HEK293T (cell line): ENCODE results near the gene SKAP2.

ENCODE experiments used
- CTCF ChIA-PET: fragments of 350-600 bp; formaldehyde crosslinking; extraction: SDS; loops from one replicate; lab custom pipeline; 2021; ENCODE audit warnings: antibody characterized with exemption, inconsistent platforms; lab: Yijun Ruan, JAX
- POLR2A ChIA-PET: fragments of 350-600 bp; formaldehyde crosslinking; extraction: SDS; loops from one replicate; lab custom pipeline; 2020; ENCODE audit warnings: antibody characterized with exemption, inconsistent platforms; lab: Yijun Ruan, JAX
- DNase-seq: peaks from one replicate; pipeline ENCODE4 v3.0.0; 2012; ENCODE audit warnings: mixed read lengths; ENCODE audit errors: extremely low spot score
- ARNT ChIP-seq: fragments of 450-650 bp; IDR thresholded peaks from 2 replicates; pipeline ENCODE4 v1.6.1; 2017; ENCODE audit warnings: mild to moderate bottlenecking
- BHLHE40 ChIP-seq: fragments of 450-650 bp; IDR thresholded peaks from 2 replicates; pipeline ENCODE4 v1.6.1; 2016; ENCODE audit warnings: mild to moderate bottlenecking, moderate library complexity, borderline replicate concordance
- CTBP1 ChIP-seq: fragments of 450-650 bp; IDR thresholded peaks from 2 replicates; pipeline ENCODE4 v1.6.1; 2016; ENCODE audit warnings: borderline replicate concordance
- ELF4 ChIP-seq: fragments of 450-650 bp; IDR thresholded peaks from 2 replicates; pipeline ENCODE4 v1.6.1; 2017; ENCODE audit warnings: antibody characterized with exemption
- FOXA1 ChIP-seq: fragments of 450-650 bp; IDR thresholded peaks from 2 replicates; pipeline ENCODE4 v1.6.1; 2016; ENCODE audit warnings: mild to moderate bottlenecking
- FOXK2 ChIP-seq: fragments of 450-650 bp; IDR thresholded peaks from 2 replicates; pipeline ENCODE4 v1.6.1; 2016; ENCODE audit warnings: mild to moderate bottlenecking
- FOXM1 ChIP-seq: fragments of 450-650 bp; IDR thresholded peaks from 2 replicates; pipeline ENCODE4 v1.6.1; 2017; ENCODE audit warnings: mild to moderate bottlenecking, borderline replicate concordance
- HDGF ChIP-seq: fragments of 450-650 bp; IDR thresholded peaks from 2 replicates; pipeline ENCODE4 v1.6.1; 2017; ENCODE audit warnings: antibody characterized with exemption, borderline replicate concordance
- L3MBTL2 ChIP-seq: fragments of 450-650 bp; conservative IDR thresholded peaks from 2 replicates; pipeline ENCODE4 v1.6.1; 2016; ENCODE audit warnings: mild to moderate bottlenecking
- LEF1 ChIP-seq: fragments of 450-650 bp; IDR thresholded peaks from 2 replicates; pipeline ENCODE4 v1.6.1; 2017; ENCODE audit warnings: mild to moderate bottlenecking, borderline replicate concordance
- NFRKB ChIP-seq: fragments of 450-650 bp; IDR thresholded peaks from 2 replicates; pipeline ENCODE4 v1.6.1; 2016; ENCODE audit warnings: mild to moderate bottlenecking, moderate library complexity
- SP1 ChIP-seq: fragments of 450-650 bp; IDR thresholded peaks from 2 replicates; pipeline ENCODE4 v1.6.1; 2017
- SUZ12 ChIP-seq: fragments of 450-650 bp; IDR thresholded peaks from 2 replicates; pipeline ENCODE4 v1.6.1; 2016; ENCODE audit warnings: mild to moderate bottlenecking
- TARDBP ChIP-seq: fragments of 450-650 bp; IDR thresholded peaks from 2 replicates; pipeline ENCODE4 v1.6.1; 2016
- ZNF384 ChIP-seq: fragments of 450-650 bp; IDR thresholded peaks from 2 replicates; pipeline ENCODE4 v1.6.1; 2016
- TF ChIP-seq, protein P1 (sequence below): fragments of 450-650 bp; IDR thresholded peaks from 2 replicates; pipeline ENCODE4 v1.6.1; 2016

SKAP2 gene

DNA sequence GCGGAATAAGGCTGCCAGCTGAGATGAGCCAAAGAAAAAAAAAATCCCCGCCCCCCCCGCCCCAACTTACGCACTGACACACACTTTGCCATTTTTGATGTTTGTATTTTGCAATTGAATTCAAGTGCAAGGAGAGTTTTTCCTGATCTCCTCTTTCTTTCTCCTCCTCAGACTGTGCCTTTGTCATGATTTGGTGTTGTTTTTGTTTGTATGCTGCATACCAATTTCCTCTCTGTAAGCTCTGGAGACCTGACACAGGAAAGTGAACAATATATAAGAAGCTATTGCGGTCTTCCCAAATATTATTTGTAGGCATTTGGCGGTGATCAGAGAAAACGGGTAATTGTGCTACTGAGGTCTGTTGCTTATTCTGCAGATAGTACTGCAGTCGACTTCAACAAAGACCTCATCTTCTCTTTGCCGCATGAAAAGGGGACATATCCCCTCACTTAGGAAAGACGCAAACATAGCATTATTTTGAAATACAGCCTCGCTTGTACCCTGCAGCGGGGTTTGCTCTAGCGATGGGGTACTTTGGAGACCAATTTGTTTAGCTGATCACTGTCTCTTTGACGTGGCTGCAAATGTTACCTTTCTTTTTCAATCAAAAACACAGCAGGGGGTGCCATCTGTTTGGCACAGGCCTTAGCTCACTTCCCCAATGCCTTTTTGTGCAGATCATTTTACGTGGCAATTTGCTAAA is 206.6 kb downstream of the SKAP2 start:
- no peak for TF ChIP-seq LEF1
- TF ChIP-seq ARNT, result no peak
- no peak for TF ChIP-seq HDGF
- TF ChIP-seq FOXA1, result no peak
- no peak for TF ChIP-seq ZNF384
- TF ChIP-seq TARDBP, result no peak
- no peak for TF ChIP-seq FOXK2
- TF ChIP-seq ELF4, result no peak
- TF ChIP-seq NFRKB, result no peak
- TF ChIP-seq L3MBTL2, result no peak
- ChIA-PET CTCF (interaction anchor here (1.0 kb wide), 1 partner anchor 288 kb away, joined by 3 read pairs; no protein-coding TSS in a partner anchor), POLR2A (interaction anchor here (0.6 kb wide), 1 partner anchor 148 kb away, joined by 3 read pairs; no protein-coding TSS in a partner anchor)
- DNase-seq, result no peak

DNA sequence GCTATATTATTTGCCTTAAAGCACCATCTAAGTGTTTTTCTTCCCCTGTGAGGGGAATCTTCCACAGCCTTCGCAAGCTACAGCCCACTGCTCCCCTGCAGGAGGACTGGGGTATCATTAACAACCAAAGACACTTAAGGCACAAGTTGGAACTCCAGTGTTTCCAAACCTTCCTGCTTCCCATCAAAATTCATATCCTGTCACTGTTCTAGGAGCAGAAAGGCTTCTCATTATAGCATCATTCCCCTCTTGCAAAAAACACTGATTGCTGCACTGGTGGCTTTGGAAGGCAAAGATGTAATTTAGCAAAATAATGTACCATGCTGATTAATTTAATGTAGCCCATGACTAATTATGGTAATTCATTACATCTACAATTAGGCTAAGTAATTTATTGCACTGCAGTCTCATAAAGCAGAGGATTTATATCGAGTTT is 207.2 kb downstream of the SKAP2 start:
- ChIA-PET CTCF (interaction anchor here (0.6 to 1.8 kb wide), 2 partner anchors 10 to 288 kb away, joined by 3 to 8 read pairs; no protein-coding TSS in a partner anchor), POLR2A (interaction anchor here (0.6 kb wide), 1 partner anchor 148 kb away, joined by 3 read pairs; no protein-coding TSS in a partner anchor)
- DNase-seq, result no peak
- no peak for TF ChIP-seq TARDBP
- TF ChIP-seq, protein P1, sequence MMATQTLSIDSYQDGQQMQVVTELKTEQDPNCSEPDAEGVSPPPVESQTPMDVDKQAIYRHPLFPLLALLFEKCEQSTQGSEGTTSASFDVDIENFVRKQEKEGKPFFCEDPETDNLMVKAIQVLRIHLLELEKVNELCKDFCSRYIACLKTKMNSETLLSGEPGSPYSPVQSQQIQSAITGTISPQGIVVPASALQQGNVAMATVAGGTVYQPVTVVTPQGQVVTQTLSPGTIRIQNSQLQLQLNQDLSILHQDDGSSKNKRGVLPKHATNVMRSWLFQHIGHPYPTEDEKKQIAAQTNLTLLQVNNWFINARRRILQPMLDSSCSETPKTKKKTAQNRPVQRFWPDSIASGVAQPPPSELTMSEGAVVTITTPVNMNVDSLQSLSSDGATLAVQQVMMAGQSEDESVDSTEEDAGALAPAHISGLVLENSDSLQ, result peak; percentile 14; the same call in 1 of the 2 replicates

DNA sequence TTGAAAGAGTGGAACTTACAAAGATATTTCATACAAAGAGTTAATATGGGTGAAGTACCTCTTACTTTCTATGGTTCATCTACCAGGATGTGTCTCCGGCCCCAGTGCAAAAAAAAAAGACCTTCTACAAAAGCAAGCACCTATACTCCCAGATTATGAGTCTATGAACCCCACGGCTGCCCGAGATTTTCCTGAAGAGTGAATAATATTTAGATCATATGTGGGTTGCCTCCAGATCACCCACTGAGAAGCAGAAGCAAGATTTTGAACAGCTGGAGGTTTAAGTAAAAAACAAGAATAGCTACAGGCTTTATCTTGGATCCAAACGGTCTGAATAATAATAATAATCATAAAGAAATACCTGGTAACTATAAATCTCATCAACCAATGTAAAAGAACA is 207.7 kb downstream of the SKAP2 start:
- ChIA-PET POLR2A (no interaction called here), CTCF (interaction anchor here (0.6 to 1.8 kb wide), 3 partner anchors 10 to 287 kb away, joined by 3 to 8 read pairs (median 4); no protein-coding TSS in a partner anchor)
- TF ChIP-seq, protein P1, result no peak
- TF ChIP-seq NFRKB (no peak), FOXK2 (no peak), SUZ12 (no peak), ZNF384 (no peak), TARDBP (no peak), ARNT (no peak), FOXM1 (no peak), ELF4 (no peak), L3MBTL2 (no peak), SP1 (no peak), FOXA1 (no peak)
- no peak for DNase-seq

DNA sequence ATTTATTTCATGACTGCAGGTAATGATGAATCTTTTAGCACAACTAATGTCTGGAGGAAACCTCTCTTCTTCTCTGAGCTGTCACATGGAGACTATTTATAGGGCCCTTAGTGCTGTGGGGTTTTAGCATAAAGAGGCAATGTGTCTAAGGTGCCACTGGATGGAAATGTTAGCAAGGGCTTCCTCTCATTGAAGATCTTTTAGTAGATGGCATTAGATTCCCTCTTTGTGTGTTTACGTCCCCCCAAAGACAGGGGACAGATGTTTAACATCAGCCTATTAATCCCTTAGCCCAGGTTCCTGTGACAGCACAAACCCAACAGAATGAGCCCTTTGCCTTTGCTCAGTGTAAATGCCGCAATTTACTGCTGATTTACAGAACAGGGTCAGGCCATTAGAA is 208.6 kb downstream of the SKAP2 start:
- TF ChIP-seq LEF1 (no peak), FOXA1 (no peak), ELF4 (no peak)
- TF ChIP-seq, protein P1, result peak; percentile 61
- ChIA-PET POLR2A (no interaction called here), CTCF (interaction anchor here (1.5 to 1.8 kb wide), 2 partner anchors 278 to 286 kb away, joined by 4 to 8 read pairs; no protein-coding TSS in a partner anchor)
- no peak for DNase-seq

DNA sequence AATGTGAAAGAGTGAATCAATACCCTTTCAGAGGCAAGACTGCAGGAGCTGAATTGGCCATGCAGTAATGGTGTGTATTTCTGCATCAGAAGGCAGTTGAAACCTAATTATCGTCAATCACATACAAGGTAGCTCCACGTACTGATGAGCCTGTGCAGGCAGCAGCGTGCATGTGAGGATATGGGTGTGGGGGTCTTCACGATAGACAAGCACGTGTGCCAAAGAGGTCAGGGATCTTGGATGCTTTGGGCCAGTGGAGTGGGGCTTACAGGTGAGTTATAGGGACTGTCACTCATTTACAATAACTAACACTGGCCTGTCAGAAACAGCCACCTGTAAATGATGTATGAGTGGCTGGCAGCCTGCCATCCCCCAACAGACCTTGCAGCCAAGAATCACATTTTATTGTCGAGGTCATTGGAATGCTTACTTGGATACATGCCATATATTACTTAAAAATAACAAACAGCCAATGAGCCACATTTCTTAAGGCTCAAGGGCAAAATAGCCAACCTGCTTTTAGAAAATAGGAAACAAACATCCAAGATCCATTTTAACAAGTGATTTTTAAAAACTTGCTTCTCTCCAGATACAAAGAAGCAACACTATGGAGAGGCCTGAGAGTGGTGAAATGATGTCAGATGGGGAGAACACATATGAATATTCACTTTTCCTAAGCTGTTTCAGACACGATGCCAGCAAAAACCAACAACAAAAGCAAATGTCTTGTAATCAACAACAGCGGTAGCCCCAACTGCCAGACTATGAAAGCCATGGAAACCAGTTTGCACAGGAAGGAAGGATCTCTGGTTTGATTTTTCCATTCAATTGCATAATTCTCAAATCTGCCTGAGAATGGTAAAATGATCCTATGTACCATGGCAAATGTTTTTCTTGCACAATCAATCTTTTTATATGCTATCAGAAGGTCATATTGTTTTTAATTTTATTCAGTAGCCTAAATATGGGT is 210.7 kb downstream of the SKAP2 start:
- POLR2A ChIA-PET, result no interaction called here
- DNase-seq, result peak; percentile 22
- CTCF ChIA-PET, result interaction anchor here (1.5 kb wide), 1 partner anchor 284 kb away, joined by 5 read pairs; no protein-coding TSS in a partner anchor
- TF ChIP-seq FOXM1 (no peak), LEF1 (no peak), BHLHE40 (no peak), CTBP1 (peak; percentile 24; the same call in 1 of the 2 replicates), ELF4 (no peak), SUZ12 (no peak), FOXK2 (no peak), L3MBTL2 (peak; percentile 73), SP1 (no peak), FOXA1 (no peak), ZNF384 (no peak), HDGF (no peak)
- TF ChIP-seq, protein P1, result peak; percentile 96
